ENCODE results near the gene ABLIM1.

DNA sequence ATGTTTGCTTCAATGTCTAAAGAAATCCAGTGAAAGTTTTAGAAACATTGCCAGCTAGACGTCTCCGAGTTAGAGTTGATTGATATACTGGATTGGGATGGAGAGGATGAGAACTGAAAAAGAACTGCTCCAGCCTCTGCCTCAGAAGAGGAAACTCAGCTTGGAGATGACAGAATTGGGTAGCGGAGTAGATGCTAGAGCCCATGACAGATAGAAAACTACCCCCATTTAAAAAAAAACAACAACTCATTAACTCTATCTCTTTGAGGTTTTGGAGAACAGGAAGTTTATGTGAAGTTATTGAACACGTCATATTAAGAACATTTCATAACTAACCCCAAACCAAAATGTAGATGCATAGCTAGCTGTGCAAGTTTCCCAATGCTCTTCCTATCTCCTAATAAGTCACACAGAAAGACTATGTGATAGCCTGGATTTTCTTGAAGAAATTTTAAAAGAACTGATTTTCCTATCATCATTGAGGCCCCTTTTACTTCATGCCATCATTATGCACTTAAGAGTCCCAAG, 225.4 kb downstream of the ABLIM1 start:
- TF ChIP-seq, protein P1, sequence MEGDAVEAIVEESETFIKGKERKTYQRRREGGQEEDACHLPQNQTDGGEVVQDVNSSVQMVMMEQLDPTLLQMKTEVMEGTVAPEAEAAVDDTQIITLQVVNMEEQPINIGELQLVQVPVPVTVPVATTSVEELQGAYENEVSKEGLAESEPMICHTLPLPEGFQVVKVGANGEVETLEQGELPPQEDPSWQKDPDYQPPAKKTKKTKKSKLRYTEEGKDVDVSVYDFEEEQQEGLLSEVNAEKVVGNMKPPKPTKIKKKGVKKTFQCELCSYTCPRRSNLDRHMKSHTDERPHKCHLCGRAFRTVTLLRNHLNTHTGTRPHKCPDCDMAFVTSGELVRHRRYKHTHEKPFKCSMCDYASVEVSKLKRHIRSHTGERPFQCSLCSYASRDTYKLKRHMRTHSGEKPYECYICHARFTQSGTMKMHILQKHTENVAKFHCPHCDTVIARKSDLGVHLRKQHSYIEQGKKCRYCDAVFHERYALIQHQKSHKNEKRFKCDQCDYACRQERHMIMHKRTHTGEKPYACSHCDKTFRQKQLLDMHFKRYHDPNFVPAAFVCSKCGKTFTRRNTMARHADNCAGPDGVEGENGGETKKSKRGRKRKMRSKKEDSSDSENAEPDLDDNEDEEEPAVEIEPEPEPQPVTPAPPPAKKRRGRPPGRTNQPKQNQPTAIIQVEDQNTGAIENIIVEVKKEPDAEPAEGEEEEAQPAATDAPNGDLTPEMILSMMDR (conservative IDR thresholded peaks at IDR 0.05 in 1 of 2, IDR thresholded peaks at IDR 0.05 in 1 of 2; ENCODE audit: low read depth in 1 of 2, low read length in 2 of 2), result no peak
- TF ChIP-seq EZH2 (IDR thresholded peaks at IDR 0.05; ENCODE audit: low read length, missing control alignments), result no peak

All from fibroblast of lung (primary cell).